GM21367 (cell line): ENCODE results near the gene ERN1.

ENCODE experiments used
- ATAC-seq: cut with Tn5 transposase; IDR thresholded peaks from one replicate; pipeline ENCODE4 v1.9.1; 2021; ENCODE audit not compliant: unreplicated experiment

Gene ERN1

DNA sequence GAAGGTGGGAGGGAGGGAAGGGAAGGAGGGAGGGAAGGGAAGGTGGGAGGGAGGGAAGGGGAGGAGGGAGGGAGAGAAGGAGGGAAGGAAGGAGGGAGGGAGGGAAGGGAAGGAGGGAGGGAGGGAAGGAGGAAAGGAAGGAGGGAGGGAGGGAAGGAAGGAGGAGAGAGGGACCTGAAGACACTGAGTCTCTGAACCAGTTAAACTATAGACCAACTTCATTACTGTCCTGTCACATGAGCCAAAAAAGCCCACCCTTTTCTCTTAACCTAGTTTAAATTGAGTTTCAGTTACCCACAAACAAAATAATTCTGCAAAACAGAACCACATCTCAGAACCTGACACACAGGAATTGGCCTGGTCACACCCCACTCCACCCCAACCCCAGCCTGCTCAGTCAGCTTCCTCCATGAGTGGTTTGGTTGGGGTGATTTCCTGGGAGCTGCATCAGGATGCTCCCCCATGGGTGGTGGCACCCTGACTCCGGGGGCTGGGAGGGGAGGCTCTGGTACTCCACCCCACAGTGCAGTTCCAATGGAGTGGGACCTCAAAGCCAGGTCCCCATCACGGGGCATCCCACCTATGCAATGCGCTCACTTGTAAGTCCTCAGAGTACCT is 136.5 kb downstream of the ERN1 start:
- no peak for ATAC-seq

DNA sequence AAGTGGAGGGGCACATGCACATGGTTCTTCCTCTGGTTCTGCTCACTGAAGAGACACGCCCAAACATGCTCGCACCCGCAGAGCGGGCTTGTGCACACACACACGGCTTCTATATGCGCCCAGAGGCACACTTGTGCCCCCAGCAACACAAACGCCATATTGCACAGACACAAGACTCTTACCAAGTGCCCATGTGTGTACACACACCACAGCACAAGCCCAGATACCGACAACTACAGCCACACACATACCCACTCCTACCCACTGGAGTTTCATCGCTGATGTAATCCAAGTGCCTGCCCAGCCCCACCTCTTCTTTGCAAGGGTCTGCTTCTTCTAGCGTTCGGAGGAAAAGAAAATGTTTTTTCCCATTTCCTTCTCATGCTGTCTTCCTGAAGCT is 138.3 kb downstream of the ERN1 start:
- no peak for ATAC-seq

DNA sequence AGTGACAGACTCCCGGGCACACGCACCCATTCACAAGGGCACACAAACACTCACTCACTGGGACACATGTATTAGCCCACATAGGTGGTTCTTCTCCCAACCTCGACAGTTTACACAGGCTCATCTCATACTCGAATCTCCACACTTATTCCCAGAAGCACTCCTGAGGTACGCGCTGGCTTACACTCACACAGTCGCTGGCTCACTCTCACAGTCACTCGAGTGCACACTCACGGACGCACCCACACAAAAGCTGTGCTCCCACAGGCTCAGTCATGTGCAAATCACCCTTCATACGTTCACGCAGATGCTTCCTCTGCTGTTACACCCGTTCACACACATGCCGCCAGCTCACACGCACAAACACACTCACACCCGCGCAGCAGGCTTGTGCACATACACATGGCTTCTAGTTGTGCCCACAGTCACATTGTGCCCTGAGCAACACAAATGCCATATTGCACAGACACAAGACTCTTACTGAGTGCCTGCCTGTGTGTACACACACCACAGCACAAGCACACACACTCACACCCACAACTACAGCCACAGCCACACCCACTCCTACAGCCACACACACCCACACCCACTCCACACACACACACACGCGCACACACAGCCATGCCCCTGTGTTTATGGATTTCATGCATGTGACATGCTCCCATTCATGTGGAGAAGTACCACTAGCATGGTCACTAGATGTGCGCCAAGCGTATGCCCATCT is 140.2 kb downstream of the ERN1 start:
- no peak for ATAC-seq
